ENCODE data around the gene NME2. TPM values are rescaled to one million over a fixed set of nuclear protein-coding genes. Genes with fewer than 3 reads are reported as not detected.

NME2 gene
- total RNA-seq, 6 donors from 2014 or later = 103 to 416 (median 230) TPM

DNA sequence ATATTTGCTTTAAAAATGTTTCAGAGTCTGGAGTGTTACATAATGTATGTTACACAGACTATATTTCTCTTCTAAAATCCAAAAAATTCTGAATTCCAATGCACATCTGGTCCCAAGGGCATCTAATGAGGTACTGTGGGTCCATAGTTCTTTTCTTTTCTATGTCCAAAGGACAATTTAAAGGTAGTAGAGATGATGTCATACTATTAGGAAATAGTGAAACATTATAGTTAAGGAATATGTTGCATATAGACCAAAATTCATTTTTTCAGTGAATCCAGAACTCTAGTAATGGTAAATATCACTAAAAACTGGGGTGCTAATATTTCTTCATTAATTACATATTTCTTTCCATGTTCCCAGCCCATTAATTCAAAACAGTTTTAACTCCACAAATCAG is 23.0 kb downstream of the NME2 start:
- Histone ChIP-seq H3K36me3 (peaks cover 12 to 76% (median 28%) of the 10 kb centered on the region in 4 donors), H3K27ac (no peak overlapping the region), H3K9me3 (no peaks in the 10 kb centered on the region), H3K4me1 (peaks cover 0 to 3% (median 0%) of the 10 kb centered on the region in 4 donors), H3K4me3 (no peak overlapping the region), H3K27me3 (no peaks in the 10 kb centered on the region)
- no peak for ATAC-seq (ENCODE audit: low FRiP score in 2 of 2)
- no peak for DNase-seq
- no peak for TF ChIP-seq POLR2A (IDR thresholded peaks at IDR 0.05)

DNA sequence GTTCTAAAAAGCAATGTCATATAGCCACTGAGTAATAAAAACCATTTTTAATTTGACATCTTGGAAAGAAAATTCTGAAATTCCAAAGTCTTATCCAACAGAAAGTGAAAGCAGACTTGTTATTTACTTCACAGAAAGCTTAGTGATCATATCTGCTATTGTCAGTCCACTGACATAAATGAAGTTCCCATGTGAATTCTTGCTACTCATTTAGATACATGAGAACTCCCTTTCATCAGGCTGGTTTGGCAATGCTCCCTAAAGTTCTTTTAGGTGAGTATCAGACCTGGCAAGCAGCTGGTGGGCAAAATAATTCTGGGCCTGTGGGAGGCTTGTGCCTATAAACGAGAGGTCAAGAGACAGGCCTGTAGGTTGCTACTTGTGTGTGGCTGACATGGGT is 23.4 kb downstream of the NME2 start:
- Histone ChIP-seq H3K27ac (peak overlapping the region in 1 of 4 donors; percentile 2), H3K36me3 (peaks cover 12 to 76% (median 27%) of the 10 kb centered on the region in 4 donors), H3K4me1 (peaks cover 0 to 3% (median 0%) of the 10 kb centered on the region in 4 donors), H3K27me3 (no peaks in the 10 kb centered on the region), H3K9me3 (no peaks in the 10 kb centered on the region), H3K4me3 (no peak overlapping the region)
- DNase-seq (no peak), ATAC-seq (ENCODE audit: low FRiP score in 2 of 2) (no peak)
- 73 to 78% methylated on average over 1 of the region's 1 CpG for WGBS, 2 donors
- TF ChIP-seq POLR2A (IDR thresholded peaks at IDR 0.05) = no peak
- no peak for TF ChIP-seq EP300 (IDR thresholded peaks at IDR 0.05)
- TF ChIP-seq POLR2AphosphoS5 (IDR thresholded peaks at IDR 0.05) = no peak
- TF ChIP-seq, protein P1, sequence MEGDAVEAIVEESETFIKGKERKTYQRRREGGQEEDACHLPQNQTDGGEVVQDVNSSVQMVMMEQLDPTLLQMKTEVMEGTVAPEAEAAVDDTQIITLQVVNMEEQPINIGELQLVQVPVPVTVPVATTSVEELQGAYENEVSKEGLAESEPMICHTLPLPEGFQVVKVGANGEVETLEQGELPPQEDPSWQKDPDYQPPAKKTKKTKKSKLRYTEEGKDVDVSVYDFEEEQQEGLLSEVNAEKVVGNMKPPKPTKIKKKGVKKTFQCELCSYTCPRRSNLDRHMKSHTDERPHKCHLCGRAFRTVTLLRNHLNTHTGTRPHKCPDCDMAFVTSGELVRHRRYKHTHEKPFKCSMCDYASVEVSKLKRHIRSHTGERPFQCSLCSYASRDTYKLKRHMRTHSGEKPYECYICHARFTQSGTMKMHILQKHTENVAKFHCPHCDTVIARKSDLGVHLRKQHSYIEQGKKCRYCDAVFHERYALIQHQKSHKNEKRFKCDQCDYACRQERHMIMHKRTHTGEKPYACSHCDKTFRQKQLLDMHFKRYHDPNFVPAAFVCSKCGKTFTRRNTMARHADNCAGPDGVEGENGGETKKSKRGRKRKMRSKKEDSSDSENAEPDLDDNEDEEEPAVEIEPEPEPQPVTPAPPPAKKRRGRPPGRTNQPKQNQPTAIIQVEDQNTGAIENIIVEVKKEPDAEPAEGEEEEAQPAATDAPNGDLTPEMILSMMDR (IDR thresholded peaks at IDR 0.05) = no peak

DNA sequence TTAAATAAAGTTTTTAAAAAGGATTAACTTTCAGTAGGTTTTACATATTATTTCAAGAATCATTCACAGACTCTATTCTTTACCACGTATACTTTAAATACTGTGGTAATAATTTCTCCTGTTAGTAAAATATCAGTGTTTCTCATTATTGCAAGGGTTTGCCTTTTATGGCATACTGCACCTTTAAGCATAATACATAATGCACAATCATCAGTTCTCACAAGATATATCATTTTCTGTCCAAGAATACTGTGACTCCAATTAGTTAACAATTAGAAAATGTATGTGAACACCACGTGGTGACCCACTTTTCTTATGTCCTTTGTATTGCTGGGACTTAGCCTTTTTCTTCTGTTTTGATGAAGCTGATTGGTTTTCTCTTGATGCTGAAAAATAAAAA is 25.7 kb downstream of the NME2 start:
- Histone ChIP-seq H3K36me3 (peaks cover 12 to 75% (median 30%) of the 10 kb centered on the region in 4 donors), H3K9me3 (no peaks in the 10 kb centered on the region), H3K27ac (no peak overlapping the region), H3K4me1 (peaks cover 0 to 3% (median 0%) of the 10 kb centered on the region in 4 donors), H3K4me3 (no peak overlapping the region), H3K27me3 (no peaks in the 10 kb centered on the region)
- TF ChIP-seq, protein P1 (IDR thresholded peaks at IDR 0.05) = no peak
- TF ChIP-seq POLR2AphosphoS5 (IDR thresholded peaks at IDR 0.05) = no peak
- no peak for TF ChIP-seq EP300 (IDR thresholded peaks at IDR 0.05)
- no peak for TF ChIP-seq POLR2A (IDR thresholded peaks at IDR 0.05)
- DNase-seq (no peak), ATAC-seq (ENCODE audit: low FRiP score in 2 of 2) (no peak)
- 88 to 89% methylated on average over 2 of the region's 2 CpGs for WGBS, 2 donors

DNA sequence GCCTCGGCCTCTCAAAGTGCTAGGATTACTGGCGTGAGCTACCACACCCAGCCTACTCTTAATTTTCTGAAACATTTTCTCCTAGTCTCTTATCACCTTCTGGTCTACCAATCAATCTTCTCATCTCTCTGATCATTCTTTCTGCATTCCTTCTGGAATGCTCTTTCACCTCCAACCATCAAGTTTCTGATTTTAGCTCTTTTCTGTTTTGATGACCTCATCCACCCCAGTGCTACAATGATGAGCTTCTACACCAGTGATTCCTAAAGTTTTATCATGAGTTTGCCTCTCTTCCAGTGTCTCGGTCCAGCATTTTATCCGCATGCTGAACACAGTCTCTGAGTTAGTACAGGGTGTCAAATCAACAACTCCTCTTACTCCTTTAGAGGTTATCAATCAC is 31.5 kb downstream of the NME2 start:
- TF ChIP-seq POLR2A (IDR thresholded peaks at IDR 0.05) = no peak
- no peak for TF ChIP-seq EP300 (IDR thresholded peaks at IDR 0.05)
- TF ChIP-seq, protein P1 (IDR thresholded peaks at IDR 0.05) = no peak
- no peak for TF ChIP-seq POLR2AphosphoS5 (IDR thresholded peaks at IDR 0.05)
- no peak overlapping the region for H3K4me3 ChIP-seq
- peaks cover 7 to 90% (median 30%) of the 10 kb centered on the region in 4 donors for H3K36me3 ChIP-seq
- H3K4me1 ChIP-seq = peaks cover 0 to 4% (median 0%) of the 10 kb centered on the region in 4 donors
- no peak overlapping the region for H3K27ac ChIP-seq
- 91 to 96% methylated on average over 4 of the region's 4 CpGs for WGBS, 2 donors
- DNase-seq (no peak), ATAC-seq (ENCODE audit: low FRiP score in 2 of 2) (no peak)
- no peaks in the 10 kb centered on the region for H3K9me3 ChIP-seq
- H3K27me3 ChIP-seq = no peaks in the 10 kb centered on the region

DNA sequence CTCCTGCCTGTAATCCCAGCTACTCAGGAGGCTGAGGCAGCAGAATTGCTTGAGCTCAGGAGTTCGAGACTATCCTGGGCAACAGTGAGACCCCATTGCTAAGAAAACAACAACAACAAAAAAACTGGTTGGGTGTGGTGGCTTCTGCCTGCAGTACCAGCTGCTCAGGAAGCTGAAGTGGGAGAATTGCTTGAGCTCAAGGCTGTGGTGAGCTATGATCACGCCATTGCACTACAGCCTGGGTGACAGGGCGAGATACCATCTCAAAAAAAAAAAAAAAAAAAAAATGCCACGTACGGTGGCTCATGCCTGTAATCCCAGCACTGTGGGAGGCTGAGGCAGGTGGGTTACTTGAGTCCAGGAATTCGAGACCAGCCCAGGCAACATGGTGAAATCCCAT is 34.1 kb downstream of the NME2 start:
- ATAC-seq (ENCODE audit: low FRiP score in 2 of 2) = no peak
- DNase-seq = no peak
- TF ChIP-seq, protein P1 (IDR thresholded peaks at IDR 0.05) = no peak
- TF ChIP-seq POLR2AphosphoS5 (IDR thresholded peaks at IDR 0.05) (no peak), EP300 (IDR thresholded peaks at IDR 0.05) (no peak), POLR2A (IDR thresholded peaks at IDR 0.05) (no peak)
- Histone ChIP-seq H3K27me3 (no peaks in the 10 kb centered on the region), H3K4me1 (peaks cover 0 to 4% (median 0%) of the 10 kb centered on the region in 4 donors), H3K36me3 (peaks cover 11 to 89% (median 41%) of the 10 kb centered on the region in 4 donors), H3K4me3 (no peak overlapping the region), H3K27ac (no peak overlapping the region), H3K9me3 (no peaks in the 10 kb centered on the region)
- 82 to 90% methylated on average over 6 of the region's 6 CpGs for WGBS, 2 donors

Data from upper lobe of left lung (tissue), 6 donors.